ENCODE results near the gene ETNPPL. TPM values are rescaled to one million over a fixed set of nuclear protein-coding genes. Genes with fewer than 3 reads are reported as not detected.
"Not testable (repeated sequence)": the region's sequence is repeated elsewhere in the genome, so short reads cannot be mapped to it uniquely, and the experiment has no call there.

ETNPPL gene
- total and polyA plus RNA-seq, 9 of the 15 experiments (the other 6 are each of a cell fraction or from before 2014, with no cell fraction given) = 0.06 to 0.14 TPM; not detected in 7

DNA sequence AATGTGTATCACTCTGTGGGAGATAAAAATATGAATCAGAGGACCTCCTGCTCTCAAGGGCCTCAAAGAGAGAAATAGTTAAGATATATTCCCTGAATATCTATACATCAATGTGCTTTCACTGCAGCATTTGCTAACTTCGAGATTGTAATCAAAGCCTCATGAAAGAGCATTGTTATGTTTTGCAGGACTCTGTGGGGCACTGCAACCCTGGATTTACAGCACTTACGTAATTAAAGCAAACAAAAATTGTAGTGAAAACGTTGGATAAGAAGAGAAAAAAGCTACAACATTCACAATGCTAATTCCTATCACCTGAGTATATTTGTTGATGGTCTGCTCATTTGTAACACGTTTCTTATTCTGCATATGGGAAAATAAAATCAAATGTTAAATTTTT, 48.0 kb downstream of the ETNPPL start (continued):
- TF ChIP-seq, protein P1, sequence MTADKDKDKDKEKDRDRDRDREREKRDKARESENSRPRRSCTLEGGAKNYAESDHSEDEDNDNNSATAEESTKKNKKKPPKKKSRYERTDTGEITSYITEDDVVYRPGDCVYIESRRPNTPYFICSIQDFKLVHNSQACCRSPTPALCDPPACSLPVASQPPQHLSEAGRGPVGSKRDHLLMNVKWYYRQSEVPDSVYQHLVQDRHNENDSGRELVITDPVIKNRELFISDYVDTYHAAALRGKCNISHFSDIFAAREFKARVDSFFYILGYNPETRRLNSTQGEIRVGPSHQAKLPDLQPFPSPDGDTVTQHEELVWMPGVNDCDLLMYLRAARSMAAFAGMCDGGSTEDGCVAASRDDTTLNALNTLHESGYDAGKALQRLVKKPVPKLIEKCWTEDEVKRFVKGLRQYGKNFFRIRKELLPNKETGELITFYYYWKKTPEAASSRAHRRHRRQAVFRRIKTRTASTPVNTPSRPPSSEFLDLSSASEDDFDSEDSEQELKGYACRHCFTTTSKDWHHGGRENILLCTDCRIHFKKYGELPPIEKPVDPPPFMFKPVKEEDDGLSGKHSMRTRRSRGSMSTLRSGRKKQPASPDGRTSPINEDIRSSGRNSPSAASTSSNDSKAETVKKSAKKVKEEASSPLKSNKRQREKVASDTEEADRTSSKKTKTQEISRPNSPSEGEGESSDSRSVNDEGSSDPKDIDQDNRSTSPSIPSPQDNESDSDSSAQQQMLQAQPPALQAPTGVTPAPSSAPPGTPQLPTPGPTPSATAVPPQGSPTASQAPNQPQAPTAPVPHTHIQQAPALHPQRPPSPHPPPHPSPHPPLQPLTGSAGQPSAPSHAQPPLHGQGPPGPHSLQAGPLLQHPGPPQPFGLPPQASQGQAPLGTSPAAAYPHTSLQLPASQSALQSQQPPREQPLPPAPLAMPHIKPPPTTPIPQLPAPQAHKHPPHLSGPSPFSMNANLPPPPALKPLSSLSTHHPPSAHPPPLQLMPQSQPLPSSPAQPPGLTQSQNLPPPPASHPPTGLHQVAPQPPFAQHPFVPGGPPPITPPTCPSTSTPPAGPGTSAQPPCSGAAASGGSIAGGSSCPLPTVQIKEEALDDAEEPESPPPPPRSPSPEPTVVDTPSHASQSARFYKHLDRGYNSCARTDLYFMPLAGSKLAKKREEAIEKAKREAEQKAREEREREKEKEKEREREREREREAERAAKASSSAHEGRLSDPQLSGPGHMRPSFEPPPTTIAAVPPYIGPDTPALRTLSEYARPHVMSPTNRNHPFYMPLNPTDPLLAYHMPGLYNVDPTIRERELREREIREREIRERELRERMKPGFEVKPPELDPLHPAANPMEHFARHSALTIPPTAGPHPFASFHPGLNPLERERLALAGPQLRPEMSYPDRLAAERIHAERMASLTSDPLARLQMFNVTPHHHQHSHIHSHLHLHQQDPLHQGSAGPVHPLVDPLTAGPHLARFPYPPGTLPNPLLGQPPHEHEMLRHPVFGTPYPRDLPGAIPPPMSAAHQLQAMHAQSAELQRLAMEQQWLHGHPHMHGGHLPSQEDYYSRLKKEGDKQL (CRISPR knock-in tag; IDR thresholded peaks at IDR 0.05; ENCODE audit: borderline replicate concordance) = no peak

- H3K27me3 ChIP-seq (ENCODE audit: control insufficient read depth in 2 of 2, insufficient read depth in 2 of 2, low read length in 2 of 2) = peaks cover 16 to 24% of the 10 kb centered on the region in 2 experiments; a peak in 3 of 5 replicates
- H3K27ac ChIP-seq (ENCODE audit: extremely low read depth, low read depth, low read length); POLR2A ChIA-PET; H3K9me1 ChIP-seq (ENCODE audit: control insufficient read depth, insufficient read depth, low read length); ATAC-seq; H2AFZ ChIP-seq (ENCODE audit: low read depth, low read length); CTCF ChIA-PET (ENCODE audit: low intra/inter-chr PET ratio); intact Hi-C loops (cut with micrococcal nuclease); H4K20me1 ChIP-seq (replicated peaks; ENCODE audit: control insufficient read depth, insufficient read depth, low read length); H3K9ac ChIP-seq (ENCODE audit: insufficient read depth in 1 of 2, low read depth in 2 of 2, low read length in 2 of 2); DNase-seq (ENCODE audit: extremely low read depth in 1 of 4, low spot score in 3 of 4); H3K36me3 ChIP-seq (ENCODE audit: control insufficient read depth, insufficient read depth, low read length); in situ Hi-C loops (cut with MboI); FAIRE-seq; H3K79me2 ChIP-seq (ENCODE audit: control insufficient read depth, insufficient read depth, low read length); H3K4me2 ChIP-seq (ENCODE audit: insufficient read depth, low read length); BruUV-seq (replicated peaks); H3K9me3 ChIP-seq (replicated peaks; ENCODE audit: control insufficient read depth, insufficient read depth, low read depth, low read length); H3K4me3 ChIP-seq; H3K4me1 ChIP-seq (replicated peaks in 1 of 2; ENCODE audit: control insufficient read depth in 2 of 2, insufficient read depth in 2 of 2, low read length in 2 of 2): not testable (repeated sequence)
- 4% methylated on average over 4 of the region's 7 CpGs for WGBS (ENCODE audit: insufficient coverage, low coverage, missing lambda C conversion rate)
Observed at GRCh38 chr4:108710578-108710977, 52.3 kb downstream of the ETNPPL start.
